HG03457 (cell line): ENCODE data around the gene NET1.
"Not testable (repeated sequence)": the region's sequence is repeated elsewhere in the genome, so short reads cannot be mapped to it uniquely, and the experiment has no call there.

Experiments used
- ATAC-seq: cut with Tn5 transposase; IDR thresholded peaks from one replicate; pipeline ENCODE4 v1.9.1; 2021; ENCODE audit warnings: moderate number of reproducible peaks; ENCODE audit not compliant: unreplicated experiment

The NET1 gene

DNA sequence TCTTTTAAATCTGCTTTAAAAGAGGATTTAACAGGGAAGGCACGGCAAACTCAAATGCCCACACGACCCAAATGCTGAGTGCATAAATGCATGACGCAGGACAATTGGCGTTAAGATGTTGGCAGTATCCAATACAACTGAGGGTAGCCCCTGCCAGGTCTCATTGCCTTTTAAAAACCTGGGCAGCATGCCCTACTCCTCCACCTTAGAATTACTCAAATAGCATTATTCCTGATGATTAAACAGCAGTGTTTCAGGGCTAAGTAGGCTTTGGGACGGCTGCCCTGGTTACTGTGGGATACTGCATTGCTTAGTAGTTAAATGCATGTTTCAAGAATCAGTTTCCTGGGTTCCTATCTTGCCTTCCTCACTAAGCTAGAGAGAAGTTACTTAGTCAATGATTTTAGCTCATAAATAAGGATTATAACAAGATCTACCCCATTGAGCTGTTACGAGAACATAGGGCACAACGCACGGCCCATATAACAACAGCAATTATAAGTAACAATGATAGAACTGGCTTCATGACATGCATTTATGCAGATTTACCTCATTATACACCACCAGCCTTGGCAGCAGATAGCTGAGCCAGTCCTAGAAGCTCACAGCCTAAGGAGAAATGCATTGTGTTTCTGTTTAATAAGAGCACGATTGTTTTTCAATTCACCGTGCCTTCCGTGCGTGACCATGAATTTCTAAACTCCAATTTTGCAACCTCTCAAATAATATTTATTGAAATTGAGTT, 15.6 kb upstream of the NET1 start:
- no peak for ATAC-seq

DNA sequence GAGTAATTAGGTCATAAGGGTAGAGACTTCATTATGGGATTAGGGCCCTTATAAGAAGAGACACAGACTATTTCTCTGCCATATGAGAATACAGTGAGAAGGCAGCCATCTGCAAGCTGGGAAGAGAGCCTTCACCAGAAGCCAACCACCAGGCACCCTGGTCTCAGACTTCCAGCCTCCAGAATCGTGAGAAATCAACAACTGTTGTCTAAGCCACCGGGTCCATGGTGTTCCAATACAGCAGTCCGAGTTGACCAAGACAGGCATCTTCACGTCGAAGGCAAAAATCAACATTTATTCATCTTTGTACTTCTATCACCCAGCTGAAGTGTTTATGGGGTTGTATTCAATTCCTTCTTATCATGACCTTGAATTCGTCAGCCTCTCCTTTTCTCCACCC, 13.0 kb upstream of the NET1 start:
- ATAC-seq, result no peak

DNA sequence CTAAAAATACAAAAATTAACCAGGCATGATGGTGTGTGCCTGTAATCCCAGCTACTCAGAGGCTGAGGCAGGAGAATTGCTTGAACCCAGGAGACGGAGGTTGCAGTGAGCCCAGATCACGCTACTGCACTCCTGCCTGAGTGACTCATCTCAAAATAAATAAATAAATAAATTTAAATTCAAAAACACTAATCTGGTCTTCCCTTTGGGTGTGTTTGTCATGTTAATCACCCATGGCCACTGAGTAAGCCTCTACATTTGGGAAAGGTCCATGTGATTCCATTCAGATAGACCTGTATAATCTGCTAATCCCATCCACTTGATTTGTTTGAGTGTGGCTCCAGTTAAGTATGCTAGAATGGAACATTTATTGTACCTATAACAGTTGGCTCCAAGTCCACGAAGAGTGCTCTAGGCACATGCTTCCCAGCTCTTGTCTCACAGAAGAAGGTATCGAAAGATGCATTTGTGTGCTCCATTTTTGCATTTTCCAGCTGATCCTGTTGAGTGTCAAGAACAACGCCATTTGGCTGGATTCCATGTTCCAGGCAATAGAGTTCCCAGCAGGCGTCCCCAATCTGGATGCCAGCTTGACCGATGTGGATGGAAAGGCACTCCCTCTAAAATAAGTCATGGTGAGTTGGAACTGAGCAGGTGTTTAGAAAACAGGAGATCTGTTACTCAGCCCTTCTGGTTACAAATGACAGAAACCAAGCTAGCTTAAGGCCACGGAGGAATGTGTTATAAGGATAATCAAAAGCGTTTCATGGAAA, 11.7 kb upstream of the NET1 start:
- ATAC-seq, result no peak

DNA sequence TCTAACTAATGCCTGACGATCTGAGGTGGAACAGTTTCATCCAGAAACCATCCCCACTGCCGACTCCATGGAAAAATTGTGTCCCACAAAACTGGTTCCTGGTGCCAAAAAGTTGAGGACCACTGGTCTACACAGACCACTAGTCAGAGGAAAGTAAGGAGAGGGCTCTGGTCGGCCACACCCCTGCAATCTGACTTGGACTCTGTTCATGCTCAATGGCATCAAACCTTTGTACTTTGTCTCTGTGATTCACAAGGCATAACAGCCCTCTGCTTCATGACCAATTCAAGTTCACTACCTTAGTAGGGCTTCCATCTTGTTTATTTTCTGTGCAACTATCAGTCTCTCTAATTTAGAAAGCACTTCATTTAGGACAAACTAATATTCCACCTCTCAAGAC, 9.6 kb upstream of the NET1 start:
- ATAC-seq, result no peak

DNA sequence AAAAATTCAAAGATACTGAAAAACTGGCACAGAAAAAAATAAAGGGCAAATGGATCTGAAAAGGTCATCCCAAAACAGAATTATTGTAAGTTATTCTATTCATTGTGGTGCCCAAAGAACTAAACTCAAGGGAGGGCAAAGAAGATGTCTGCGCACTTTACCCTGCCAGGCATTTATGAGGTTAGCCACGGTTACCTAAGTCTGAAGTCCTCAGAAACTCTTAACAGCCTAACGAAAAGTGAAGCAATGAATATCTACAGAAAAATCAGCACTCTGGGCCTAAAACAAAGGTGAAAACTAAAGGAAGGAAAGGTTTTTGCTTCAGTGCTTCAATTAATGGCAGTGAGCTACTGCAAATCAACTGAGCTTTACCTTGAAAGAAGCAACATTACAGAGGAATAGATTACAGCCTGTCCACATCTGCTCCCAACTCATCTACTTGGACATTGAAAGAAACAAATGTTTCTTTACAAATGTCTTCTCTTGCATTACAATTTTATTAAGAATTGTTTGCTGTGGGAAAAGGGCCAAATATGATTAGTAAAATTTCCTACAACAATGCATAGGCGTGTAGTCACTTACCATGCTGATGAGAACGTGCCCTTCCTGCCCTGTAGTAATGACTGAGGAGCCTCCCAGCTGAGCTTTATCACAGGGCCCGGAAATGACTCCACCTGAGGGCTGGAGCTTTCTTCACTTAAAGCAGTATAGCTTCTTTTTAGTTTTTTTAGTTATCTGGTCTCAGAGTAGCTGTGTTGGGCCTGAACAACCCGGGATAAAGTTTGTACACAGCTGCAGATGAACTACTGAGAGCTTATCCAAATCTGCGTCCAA, 7.9 kb upstream of the NET1 start, which contains the start of gene TUBAL3:
TSS of gene TUBAL3 (minus strand) at position 621 of the 834 bp plus-strand sequence. CDS start at position 585, 36 bp downstream.
- ATAC-seq, result no peak

DNA sequence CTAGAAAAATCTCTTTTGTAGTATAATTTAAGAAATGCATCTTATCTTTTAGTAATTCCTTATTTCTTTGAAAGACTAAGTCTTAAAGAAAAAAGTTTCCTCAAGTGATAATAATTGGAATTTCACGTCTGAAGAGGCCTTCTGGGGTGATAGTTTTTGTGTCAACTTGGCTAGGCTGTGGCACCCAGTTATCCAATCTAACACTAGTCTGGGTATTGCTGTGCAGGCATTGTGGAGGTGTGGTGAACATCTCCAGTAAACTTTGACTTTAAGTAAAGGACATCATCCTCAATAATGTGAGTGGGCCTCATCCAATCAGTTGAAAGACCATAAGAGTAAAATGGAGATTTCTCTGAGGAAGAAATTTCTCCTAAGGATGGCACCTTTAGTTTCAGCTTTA, 5.4 kb upstream of the NET1 start:
- no peak for ATAC-seq

DNA sequence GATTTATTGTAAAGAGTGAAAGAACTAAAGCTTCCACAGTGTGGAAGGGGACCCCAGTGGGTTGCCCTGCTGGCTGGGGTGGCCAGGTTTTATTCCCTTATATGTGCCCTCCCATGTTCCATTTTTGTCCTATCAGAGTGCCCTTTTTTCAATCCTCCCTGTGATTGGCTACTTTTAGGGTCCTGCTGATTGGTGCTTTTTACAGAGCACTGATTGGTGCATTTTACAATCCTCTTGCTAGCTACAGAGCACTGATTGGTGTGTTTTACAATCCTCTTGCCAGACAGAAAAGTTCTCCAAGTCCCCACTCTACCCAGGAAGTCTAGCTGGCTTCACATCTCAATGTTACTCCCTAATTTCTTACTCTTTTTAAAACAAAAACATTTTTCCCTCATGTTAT, 1.6 kb upstream of the NET1 start:
- not testable (repeated sequence) for ATAC-seq

DNA sequence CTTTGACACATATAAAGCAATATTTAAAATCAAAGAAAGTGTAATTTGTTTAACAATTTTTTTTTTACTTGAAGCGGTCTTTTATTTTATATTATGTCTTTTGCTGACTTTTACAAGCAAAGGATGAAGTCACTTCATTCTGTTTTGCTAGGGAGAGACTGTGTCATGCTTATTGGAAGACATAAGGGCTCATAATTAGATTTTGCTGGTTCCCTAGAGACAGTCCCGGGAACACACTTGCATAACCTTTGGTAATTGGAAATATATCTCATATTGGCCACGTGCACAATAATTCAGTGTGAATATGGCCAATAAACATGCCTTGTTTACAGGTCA, 448 bp upstream of the NET1 start:
- ATAC-seq, result no peak

GRCh38 chr10:5413012-5413938, 918 bp downstream of the NET1 start:
- no peak for ATAC-seq

DNA sequence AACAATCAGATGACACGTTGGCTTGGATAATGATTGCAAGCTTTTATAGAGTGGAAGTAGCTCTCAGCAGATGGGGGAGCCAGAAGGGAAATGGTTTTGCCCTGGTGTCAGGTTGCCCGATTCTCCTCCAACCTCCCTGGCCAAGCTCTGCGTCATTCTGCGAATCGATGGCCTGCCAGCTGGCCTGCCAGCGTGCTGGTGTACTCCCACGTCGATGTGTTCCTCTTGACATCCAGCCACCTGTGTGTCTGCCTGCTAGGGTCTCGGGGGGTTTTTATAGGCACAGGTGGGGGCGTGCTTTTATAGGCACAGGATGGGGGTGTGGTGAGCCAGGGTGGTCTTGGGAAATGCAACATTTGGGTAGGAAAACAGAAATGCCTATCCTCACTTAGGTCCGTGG, 4.6 kb downstream of the NET1 start:
- no peak for ATAC-seq

DNA sequence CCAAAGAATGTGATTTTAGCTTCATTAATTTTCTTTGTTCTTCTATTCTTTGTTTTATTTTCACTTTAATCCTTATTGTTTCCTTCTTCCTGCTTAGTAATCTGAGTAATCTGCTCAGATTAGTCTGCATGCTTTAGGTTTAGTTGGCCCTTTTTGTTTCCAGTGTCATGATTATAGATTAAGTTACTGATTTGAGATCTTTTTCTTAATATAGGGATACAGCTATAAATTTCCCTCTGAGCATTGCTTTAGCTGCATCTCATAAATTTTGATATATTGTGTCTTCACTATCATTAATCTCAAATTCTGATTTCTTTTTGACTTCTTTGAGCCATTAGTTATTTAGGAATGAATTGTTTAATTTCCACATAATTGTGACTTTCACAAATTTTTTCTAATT, 6.2 kb downstream of the NET1 start:
- no peak for ATAC-seq

DNA sequence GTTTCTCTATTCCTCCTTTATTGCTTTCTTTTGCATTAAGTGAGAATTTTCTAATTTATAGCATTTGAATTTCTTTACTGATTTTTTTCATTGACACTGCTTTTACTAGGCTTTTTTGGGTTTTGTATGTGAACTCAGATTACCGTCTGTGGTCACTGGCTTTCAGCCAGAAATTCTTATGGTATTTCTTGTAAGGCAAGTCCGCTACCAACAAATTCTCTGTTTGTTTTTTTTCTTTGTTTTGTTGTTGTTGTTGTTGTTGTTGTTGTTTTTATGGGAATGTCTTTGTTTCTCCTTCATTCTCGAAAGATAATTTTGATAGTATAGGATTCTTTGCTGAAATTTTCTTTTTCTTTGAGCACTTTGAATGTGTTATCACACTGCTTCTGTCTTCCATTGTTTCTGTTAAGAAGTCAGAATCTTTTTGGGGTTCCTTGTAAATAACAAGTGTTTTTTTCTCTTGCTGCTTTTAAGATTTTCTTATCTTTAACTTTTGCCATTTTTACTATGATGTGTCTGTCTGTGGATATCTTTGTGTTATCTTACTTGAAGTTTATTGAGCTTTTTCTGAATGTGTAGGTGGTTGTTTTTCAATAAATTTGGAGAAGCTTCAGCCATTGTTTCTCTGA, 7.2 kb downstream of the NET1 start:
- no peak for ATAC-seq

DNA sequence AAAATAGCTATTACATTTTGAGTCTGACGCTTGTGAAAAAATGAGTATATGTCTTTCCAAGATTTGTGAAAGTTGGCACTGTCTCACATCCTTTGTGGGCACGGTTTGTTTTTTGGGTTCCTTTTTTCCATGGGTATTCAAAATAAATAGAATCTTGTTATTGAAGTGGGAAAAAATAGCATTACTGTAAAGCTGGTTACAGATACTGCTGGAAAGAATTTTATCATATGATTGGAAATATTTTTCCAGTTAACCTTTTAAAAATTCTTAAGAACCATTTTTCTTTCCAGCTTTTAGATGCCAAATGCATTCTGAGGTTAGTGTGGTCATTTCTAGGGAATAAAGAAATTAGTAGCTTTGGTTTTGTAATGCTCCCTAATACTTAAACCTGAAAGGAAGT, 11.4 kb downstream of the NET1 start:
- ATAC-seq, result no peak

GRCh38 chr10:5424751-5425150, 12.4 kb downstream of the NET1 start:
- no peak for ATAC-seq

DNA sequence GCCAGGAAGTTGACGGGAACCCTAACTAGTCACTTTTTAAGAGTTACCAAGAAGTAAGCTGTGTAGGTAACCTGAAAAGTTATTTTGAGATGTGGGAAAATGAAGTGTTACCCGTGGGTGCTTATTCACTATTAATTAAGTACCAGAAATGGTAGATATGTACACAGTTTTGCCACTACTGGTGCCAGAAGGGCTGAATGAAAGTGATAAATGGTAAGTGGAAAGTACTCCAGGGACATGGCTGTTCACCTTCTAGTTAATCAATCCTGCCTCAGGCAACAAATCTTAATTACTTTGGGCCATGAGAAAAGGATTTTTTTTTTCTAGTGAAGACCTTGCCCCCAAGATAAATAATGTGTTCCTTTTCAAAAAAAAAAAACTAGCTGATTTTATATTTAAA, 15.8 kb downstream of the NET1 start:
- no peak for ATAC-seq

GRCh38 chr10:5433182-5433581, 20.8 kb downstream of the NET1 start:
- no peak for ATAC-seq

- no peak for ATAC-seq
Observed at GRCh38 chr10:5434017-5434753, 21.8 kb downstream of the NET1 start.

- ATAC-seq, result no peak
Observed at GRCh38 chr10:5435328-5435727, 23.0 kb downstream of the NET1 start.

DNA sequence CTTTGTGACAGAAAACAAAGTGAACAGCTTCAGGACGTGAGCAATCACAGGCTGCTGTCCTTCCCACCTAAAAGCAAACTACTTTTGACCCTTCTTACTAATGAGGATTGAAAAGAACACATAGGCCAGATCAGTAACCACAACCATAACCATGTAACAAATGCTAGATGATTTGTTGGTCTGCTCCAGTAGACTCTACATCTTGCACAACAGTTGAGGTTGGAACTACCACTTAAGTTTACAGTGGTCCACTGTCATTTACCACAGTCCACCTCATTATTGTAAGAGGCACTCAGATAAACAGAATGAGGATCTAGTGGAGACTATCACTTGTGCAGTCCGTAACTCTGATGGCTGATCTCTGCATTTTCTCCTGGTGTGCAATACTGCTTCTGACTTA, 27.8 kb downstream of the NET1 start:
- no peak for ATAC-seq
